Left lung (tissue), 10 donors: ENCODE measurements around the gene PCNA. TPM values are rescaled to one million over a fixed set of nuclear protein-coding genes. Genes with fewer than 3 reads are reported as not detected.

ENCODE experiments used
- ATAC-seq: fragments of 200-7000 bp; cut with Tn5 transposase; one replicate; pipeline ENCODE4 v1.9.1; 2020; ENCODE audit warnings: moderate library complexity
- DNase-seq, 4 donors: peaks; one replicate each; pipeline ENCODE4 v3.0.0-alpha.2; 2013 to 2020
- H3K27ac ChIP-seq, 2 donors: fragments of 200-600 bp; sonication (generic) in 1 of 2; one replicate each; pipeline versions ENCODE4 v1.5.0 to v1.8.0; 2020 to 2021
- H3K27me3 ChIP-seq, 2 donors: fragments of 200-600 bp; sonication (generic) in 1 of 2; one replicate each; pipeline versions ENCODE4 v1.5.0 to v1.8.0; 2020 to 2021
- H3K36me3 ChIP-seq, 2 donors: fragments of 200-600 bp; sonication (generic) in 1 of 2; one replicate each; pipeline versions ENCODE4 v1.5.0 to v1.8.0; 2020 to 2021
- H3K4me1 ChIP-seq, 2 donors: fragments of 200-600 bp; one replicate each; pipeline ENCODE4 v1.8.0; 2021
- H3K4me3 ChIP-seq, 2 donors: fragments of 200-600 bp; sonication (generic) in 1 of 2; one replicate each; pipeline versions ENCODE4 v1.5.0 to v1.8.0; 2020 to 2021; ENCODE audit warnings: mild to moderate bottlenecking in 1 of 2
- H3K9me3 ChIP-seq, 2 donors: fragments of 200-600 bp; sonication (generic) in 1 of 2; one replicate each; pipeline versions ENCODE4 v1.5.0 to v1.8.0; 2020 to 2021
- intact Hi-C, 2 donors: fragments of 100-400 bp; cut with DNase I; formaldehyde crosslinking; loops; one replicate each; pipeline versions ENCODE4 v1.11.2 to v1.14.2; 2022
- polyA plus RNA-seq, 6 donors: library from polyadenylated mRNA; unstranded; fragments of 120-200 nt; gene quantifications; one replicate each; pipeline ENCODE4 v1.2.1, GENCODE V29; 2013; ENCODE audit not compliant: insufficient read length in 6 of 6
- total RNA-seq, 2 donors: library from RNA; stranded (reverse); fragmentation: NEBNext Ultra II Directional; extraction: Animal tissue kit (Norgen Biotek cat#: 25700); gene quantifications; one replicate each; pipeline ENCODE4 v1.2.1, GENCODE V29; 2021
- TF ChIP-seq, protein P1 (sequence below), 2 donors: fragments of 200-600 bp; sonication (generic) in 1 of 2; IDR thresholded peaks; one replicate each; pipeline versions ENCODE4 v1.5.0 to v1.8.0; 2021; ENCODE audit warnings: antibody characterized with exemption in 2 of 2
- donor health status: DM: no; HTN: yes; CAD: no.
- donor health status: DM: no; HTN: no; CAD: no.

The PCNA gene
- total and polyA plus RNA-seq, 8 donors, result 80.4 to 171 (median 130) TPM

DNA sequence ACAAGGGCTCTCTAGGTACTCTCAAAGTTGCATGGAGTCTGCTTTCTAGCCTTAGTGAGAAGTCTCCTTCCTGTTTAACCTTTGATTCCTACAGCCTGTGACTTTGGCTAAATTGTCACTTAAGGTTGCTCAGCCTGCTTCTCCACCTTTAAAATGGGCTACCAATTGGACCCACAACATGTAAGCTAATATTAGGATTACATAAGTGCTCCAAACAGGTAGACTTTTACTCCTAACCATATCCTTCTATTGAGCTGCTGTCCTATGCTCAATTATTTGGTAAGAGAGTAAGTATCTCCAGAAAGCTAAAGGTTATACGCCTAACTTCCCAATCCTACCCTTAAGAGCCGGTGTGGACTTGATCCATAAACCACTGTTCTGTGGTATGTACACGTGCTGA, 2.9 kb downstream of the PCNA start:
- TF ChIP-seq, protein P1, sequence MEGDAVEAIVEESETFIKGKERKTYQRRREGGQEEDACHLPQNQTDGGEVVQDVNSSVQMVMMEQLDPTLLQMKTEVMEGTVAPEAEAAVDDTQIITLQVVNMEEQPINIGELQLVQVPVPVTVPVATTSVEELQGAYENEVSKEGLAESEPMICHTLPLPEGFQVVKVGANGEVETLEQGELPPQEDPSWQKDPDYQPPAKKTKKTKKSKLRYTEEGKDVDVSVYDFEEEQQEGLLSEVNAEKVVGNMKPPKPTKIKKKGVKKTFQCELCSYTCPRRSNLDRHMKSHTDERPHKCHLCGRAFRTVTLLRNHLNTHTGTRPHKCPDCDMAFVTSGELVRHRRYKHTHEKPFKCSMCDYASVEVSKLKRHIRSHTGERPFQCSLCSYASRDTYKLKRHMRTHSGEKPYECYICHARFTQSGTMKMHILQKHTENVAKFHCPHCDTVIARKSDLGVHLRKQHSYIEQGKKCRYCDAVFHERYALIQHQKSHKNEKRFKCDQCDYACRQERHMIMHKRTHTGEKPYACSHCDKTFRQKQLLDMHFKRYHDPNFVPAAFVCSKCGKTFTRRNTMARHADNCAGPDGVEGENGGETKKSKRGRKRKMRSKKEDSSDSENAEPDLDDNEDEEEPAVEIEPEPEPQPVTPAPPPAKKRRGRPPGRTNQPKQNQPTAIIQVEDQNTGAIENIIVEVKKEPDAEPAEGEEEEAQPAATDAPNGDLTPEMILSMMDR (IDR thresholded peaks at IDR 0.05), result no peak
- DNase-seq (no peak), ATAC-seq (no peak)
- intact Hi-C loops, result no loop called here
- no peaks in the 10 kb centered on the region for H3K27me3 ChIP-seq
- no peaks in the 10 kb centered on the region for H3K9me3 ChIP-seq
- peaks cover 12 to 34% of the 10 kb centered on the region in 2 donors for H3K4me1 ChIP-seq
- H3K4me3 ChIP-seq, result no peak overlapping the region
- H3K36me3 ChIP-seq, result peaks cover 0 to 31% of the 10 kb centered on the region in 2 donors
- H3K27ac ChIP-seq, result no peak overlapping the region

DNA sequence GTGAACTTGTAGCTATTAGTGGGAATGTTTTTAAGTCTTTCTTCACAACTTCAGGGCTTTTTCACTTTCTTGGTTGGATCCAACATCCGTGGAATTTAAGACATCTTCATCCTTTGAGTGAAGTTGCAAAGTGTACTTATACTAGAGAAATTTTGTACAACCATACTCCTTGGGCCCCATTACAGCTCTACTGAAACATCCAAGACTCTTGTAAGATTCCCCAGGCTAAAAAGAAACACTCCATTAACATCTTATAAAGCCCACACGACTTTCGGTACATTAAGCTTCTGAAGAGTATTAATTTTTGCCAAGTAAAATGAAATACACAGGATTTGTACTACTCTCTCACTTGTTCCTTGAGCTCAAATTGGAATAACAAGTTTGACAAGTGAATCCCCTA, 5.4 kb downstream of the PCNA start:
- ATAC-seq (no peak), DNase-seq (no peak)
- no peaks in the 10 kb centered on the region for H3K9me3 ChIP-seq
- no peak overlapping the region for H3K4me3 ChIP-seq
- peaks cover 0 to 50% of the 10 kb centered on the region in 2 donors for H3K36me3 ChIP-seq
- TF ChIP-seq, protein P1 (IDR thresholded peaks at IDR 0.05), result no peak
- intact Hi-C loops, result no loop called here
- no peak overlapping the region for H3K27ac ChIP-seq
- no peaks in the 10 kb centered on the region for H3K27me3 ChIP-seq
- peaks cover 16 to 38% of the 10 kb centered on the region in 2 donors for H3K4me1 ChIP-seq

DNA sequence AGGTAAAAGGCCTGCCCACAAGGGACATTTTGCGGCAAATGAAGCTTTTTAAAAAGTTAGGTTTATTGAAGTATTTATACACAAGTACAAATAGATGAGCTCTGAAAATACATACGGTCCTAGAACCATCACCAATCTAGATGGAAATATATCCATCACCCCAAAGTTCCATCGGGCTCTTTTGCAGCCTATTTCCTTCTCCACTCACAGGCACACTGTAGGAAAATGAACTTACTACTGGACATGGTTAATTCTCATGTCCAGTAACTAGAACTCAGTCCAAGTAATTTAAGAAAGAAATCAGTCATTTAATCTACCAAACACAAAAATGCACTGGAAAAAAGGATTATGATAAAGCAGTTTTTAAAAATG, 6.2 kb downstream of the PCNA start:
- TF ChIP-seq, protein P1 (IDR thresholded peaks at IDR 0.05), result no peak
- DNase-seq, result no peak
- Histone ChIP-seq H3K4me3 (peak overlapping the region; percentile 71 to 77), H3K9me3 (no peaks in the 10 kb centered on the region), H3K27ac (peak overlapping the region; percentile 93 to 97), H3K4me1 (peaks cover 11 to 32% of the 10 kb centered on the region in 2 donors), H3K27me3 (no peaks in the 10 kb centered on the region), H3K36me3 (peaks cover 0 to 58% of the 10 kb centered on the region in 2 donors)
- no peak for ATAC-seq
- intact Hi-C loops, result no loop called here

- intact Hi-C loops, result loop anchor here in 1 of 2 donors (10.0 kb wide), 1 partner anchor 154 kb away; no protein-coding TSS in a partner anchor
- peaks cover 3 to 69% of the 10 kb centered on the region in 2 donors for H3K36me3 ChIP-seq
These were observed 10.5 kb downstream of the PCNA start for GRCh38 chr20:5109276-5109675.

GRCh38 chr20:5104479-5104878, 15.3 kb downstream of the PCNA start:
- peaks cover 3 to 96% of the 10 kb centered on the region in 2 donors for H3K36me3 ChIP-seq
- no peaks in the 10 kb centered on the region for H3K9me3 ChIP-seq
- H3K27ac ChIP-seq, result no peak overlapping the region
- no peak overlapping the region for H3K4me3 ChIP-seq
- H3K4me1 ChIP-seq, result peaks cover 0 to 8% of the 10 kb centered on the region in 2 donors
- H3K27me3 ChIP-seq, result no peaks in the 10 kb centered on the region
- DNase-seq, result no peak
- intact Hi-C loops, result loop anchor here in 1 of 2 donors (10.0 kb wide), 1 partner anchor 150 kb away; no protein-coding TSS in a partner anchor
- no peak for ATAC-seq
- TF ChIP-seq, protein P1 (IDR thresholded peaks at IDR 0.05), result no peak

More at GRCh38 chr20:5109276-5109675, 10.5 kb downstream of the PCNA start:
- Histone ChIP-seq H3K27ac (no peak overlapping the region), H3K4me3 (no peak overlapping the region), H3K9me3 (no peaks in the 10 kb centered on the region), H3K4me1 (peaks cover 6 to 18% of the 10 kb centered on the region in 2 donors), H3K27me3 (no peaks in the 10 kb centered on the region)
- DNase-seq, result no peak
- TF ChIP-seq, protein P1 (IDR thresholded peaks at IDR 0.05), result no peak
- no peak for ATAC-seq
